ENCODE results near the gene TMCO5A.

DNA sequence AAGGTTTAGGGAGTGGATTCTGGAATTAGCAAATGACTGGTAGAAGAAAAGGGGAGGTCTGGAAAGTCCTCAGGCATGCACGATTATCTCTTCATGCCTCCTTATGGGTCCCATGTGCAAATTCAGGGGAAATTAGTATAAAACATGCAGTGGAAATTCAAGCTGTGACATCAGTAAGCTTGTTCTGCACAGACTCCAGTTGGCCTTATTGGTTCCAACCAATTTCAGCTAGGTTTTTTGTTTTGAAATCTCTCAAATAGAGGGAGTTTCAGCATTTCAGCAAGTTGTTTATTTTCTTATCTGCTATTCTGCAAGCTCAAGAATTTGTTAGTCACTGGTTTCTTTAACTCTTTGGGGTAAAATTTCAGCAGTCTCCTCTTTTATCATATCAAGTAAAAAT lies 774 bp upstream of the TMCO5A start:
- TF ChIP-seq, protein P1, sequence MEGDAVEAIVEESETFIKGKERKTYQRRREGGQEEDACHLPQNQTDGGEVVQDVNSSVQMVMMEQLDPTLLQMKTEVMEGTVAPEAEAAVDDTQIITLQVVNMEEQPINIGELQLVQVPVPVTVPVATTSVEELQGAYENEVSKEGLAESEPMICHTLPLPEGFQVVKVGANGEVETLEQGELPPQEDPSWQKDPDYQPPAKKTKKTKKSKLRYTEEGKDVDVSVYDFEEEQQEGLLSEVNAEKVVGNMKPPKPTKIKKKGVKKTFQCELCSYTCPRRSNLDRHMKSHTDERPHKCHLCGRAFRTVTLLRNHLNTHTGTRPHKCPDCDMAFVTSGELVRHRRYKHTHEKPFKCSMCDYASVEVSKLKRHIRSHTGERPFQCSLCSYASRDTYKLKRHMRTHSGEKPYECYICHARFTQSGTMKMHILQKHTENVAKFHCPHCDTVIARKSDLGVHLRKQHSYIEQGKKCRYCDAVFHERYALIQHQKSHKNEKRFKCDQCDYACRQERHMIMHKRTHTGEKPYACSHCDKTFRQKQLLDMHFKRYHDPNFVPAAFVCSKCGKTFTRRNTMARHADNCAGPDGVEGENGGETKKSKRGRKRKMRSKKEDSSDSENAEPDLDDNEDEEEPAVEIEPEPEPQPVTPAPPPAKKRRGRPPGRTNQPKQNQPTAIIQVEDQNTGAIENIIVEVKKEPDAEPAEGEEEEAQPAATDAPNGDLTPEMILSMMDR (IDR thresholded peaks at IDR 0.05) = no peak
- no peak for TF ChIP-seq ZFX (IDR thresholded peaks at IDR 0.05; ENCODE audit: borderline replicate concordance)
